K562 (cell line): ENCODE measurements around the gene GNPTAB. TPM values are rescaled to one million over a fixed set of nuclear protein-coding genes. Genes with fewer than 3 reads are reported as not detected.
A peak's percentile ranks its signal among the peaks of the same experiment; 100 is the strongest.

Source experiments
- BDP1 ChIP-seq: IDR thresholded peaks from 3 replicates; pipeline ENCODE4 v1.6.1; 2011; ENCODE audit not compliant: insufficient read length, insufficient read depth
- BHLHE40 ChIP-seq: IDR thresholded peaks from 2 replicates; pipeline ENCODE4 v1.6.1; 2011; ENCODE audit warnings: low read length, improper control_type of control experiment
- BRF1 ChIP-seq: IDR thresholded peaks from 3 replicates; pipeline ENCODE4 v1.6.1; 2011; ENCODE audit warnings: borderline replicate concordance, mild to moderate bottlenecking; ENCODE audit not compliant: insufficient read length; ENCODE audit errors: extremely low read depth
- CHCHD3 ChIP-seq: fragments of 250-450 bp; sonication (Bioruptor Pico); IDR thresholded peaks from 2 replicates; pipeline ENCODE4 v2.1.2; 2022; ENCODE audit warnings: mild to moderate bottlenecking
- CHD1 ChIP-seq: fragments of 200-600 bp; sonication (generic); IDR thresholded peaks from one replicate; pipeline ENCODE4 v1.6.1; 2012; ENCODE audit warnings: mild to moderate bottlenecking, moderate library complexity, low read length, inconsistent platforms
- HNRNPUL1 ChIP-seq: fragments of 200-400 bp; formaldehyde crosslinking; IDR thresholded peaks from 2 replicates; pipeline ENCODE4 v1.6.1; 2017; ENCODE audit warnings: low read length
- ILK ChIP-seq: fragments of 450-650 bp; IDR thresholded peaks from 2 replicates; pipeline ENCODE4 v1.6.1; 2016; ENCODE audit warnings: missing genetic modification characterization, low read depth, mild to moderate bottlenecking, missing compliant biosample characterization, moderate library complexity, borderline replicate concordance
- KDM4B ChIP-seq, 2 experiments: fragments of 450-650 bp in 1 of 2; sonication (generic) in 1 of 2; IDR thresholded peaks; 2 replicates each; pipeline ENCODE4 v1.6.1; 2016 to 2017; ENCODE audit warnings: borderline replicate concordance in 2 of 2, antibody characterized with exemption in 1 of 2, low read depth in 1 of 2, mild to moderate bottlenecking in 1 of 2
- MAFG ChIP-seq: fragments of 450-650 bp; conservative IDR thresholded peaks from 2 replicates; pipeline ENCODE4 v1.6.1; 2016; ENCODE audit warnings: missing genetic modification characterization, missing compliant biosample characterization
- MBD1 ChIP-seq: fragments of 250-450 bp; sonication (Bioruptor Pico); IDR thresholded peaks from 2 replicates; pipeline ENCODE4 v1.8.0; 2022; ENCODE audit warnings: inconsistent platforms
- MTA2 ChIP-seq: fragments of 450-650 bp; IDR thresholded peaks from 2 replicates; pipeline ENCODE4 v1.6.1; 2016; ENCODE audit warnings: low read depth
- MTA3 ChIP-seq: fragments of 450-650 bp; formaldehyde crosslinking; IDR thresholded peaks from 2 replicates; pipeline ENCODE4 v1.6.1; 2017; ENCODE audit warnings: mild to moderate bottlenecking, borderline replicate concordance
- NFXL1 ChIP-seq: fragments of 450-650 bp; formaldehyde crosslinking; IDR thresholded peaks from 2 replicates; pipeline ENCODE4 v1.4.0; 2021; ENCODE audit warnings: mild to moderate bottlenecking
- NFYB ChIP-seq: IDR thresholded peaks from 2 replicates; pipeline ENCODE4 v1.6.1; 2011; ENCODE audit warnings: mild to moderate bottlenecking, moderate library complexity; ENCODE audit not compliant: insufficient read length; ENCODE audit errors: extremely low read depth
- PCBP1 ChIP-seq: fragments of 200-400 bp; formaldehyde crosslinking; IDR thresholded peaks from 2 replicates; pipeline ENCODE4 v1.6.1; 2018; ENCODE audit warnings: mild to moderate bottlenecking, low read depth, low read length; ENCODE audit not compliant: poor library complexity, severe bottlenecking
- PTTG1 ChIP-seq: fragments of 450-650 bp; IDR thresholded peaks from 2 replicates; pipeline ENCODE4 v1.6.1; 2016; ENCODE audit warnings: low read depth, mild to moderate bottlenecking, missing genetic modification characterization, missing compliant biosample characterization
- RBM22 ChIP-seq: fragments of 200-400 bp; formaldehyde crosslinking; IDR thresholded peaks from 2 replicates; pipeline ENCODE4 v1.6.1; 2018; ENCODE audit warnings: low read length, low read depth; ENCODE audit not compliant: poor library complexity, severe bottlenecking
- SAFB2 ChIP-seq: fragments of 200-400 bp; formaldehyde crosslinking; IDR thresholded peaks from 2 replicates; pipeline ENCODE4 v1.6.1; 2018; ENCODE audit warnings: borderline replicate concordance, low read length, low read depth, moderate library complexity; ENCODE audit not compliant: severe bottlenecking
- SMC3 ChIP-seq: conservative IDR thresholded peaks from 2 replicates; pipeline ENCODE4 v1.6.1; 2011; ENCODE audit warnings: low read depth, low read length, improper control_type of control experiment; ENCODE audit not compliant: insufficient read depth
- SRF ChIP-seq, 2 experiments: fragments of 250-450, 450-650 bp in 1 of 2; sonication (Bioruptor Pico) in 1 of 2; sonication (generic) in 1 of 2; formaldehyde crosslinking; IDR thresholded peaks; 2 replicates each; pipeline versions ENCODE4 v1.5.0 to v1.5.1; 2020 to 2022; ENCODE audit warnings: mild to moderate bottlenecking in 1 of 2, missing genetic modification reagents in 1 of 2
- STAT5A ChIP-seq: IDR thresholded peaks from 2 replicates; pipeline ENCODE4 v1.6.1; 2012; ENCODE audit warnings: low read length, inconsistent platforms, borderline replicate concordance
- ZBTB7A ChIP-seq: IDR thresholded peaks from 2 replicates; pipeline ENCODE4 v1.6.1; 2011; ENCODE audit warnings: low read depth, mild to moderate bottlenecking, low read length, moderate library complexity, borderline replicate concordance; ENCODE audit not compliant: control insufficient read depth
- ZNF282 ChIP-seq: sonication (generic); formaldehyde crosslinking; IDR thresholded peaks from 2 replicates; pipeline ENCODE4 v1.8.1; 2023; ENCODE audit warnings: missing genetic modification reagents
- ZNF354B ChIP-seq: fragments of 250-450 bp; sonication (Bioruptor Pico); IDR thresholded peaks from 2 replicates; pipeline ENCODE4 v1.4.0; 2020
- ZNF57 ChIP-seq: fragments of 450-650 bp; formaldehyde crosslinking; IDR thresholded peaks from 2 replicates; pipeline ENCODE4 v1.4.0; 2020; ENCODE audit warnings: mild to moderate bottlenecking, moderate library complexity
- ZNF668 ChIP-seq: fragments of 250-450 bp; sonication (Bioruptor Pico); IDR thresholded peaks from 2 replicates; pipeline ENCODE4 v1.8.0; 2022; ENCODE audit warnings: mild to moderate bottlenecking, inconsistent platforms
- ZNF778 ChIP-seq: fragments of 450-650 bp; formaldehyde crosslinking; IDR thresholded peaks from 2 replicates; pipeline ENCODE4 v1.4.0; 2020; ENCODE audit warnings: mild to moderate bottlenecking, moderate library complexity
- polyA plus RNA-seq, 8 experiments: library from polyadenylated mRNA; depleted of rRNA in 4 of 8; stranded (reverse) in 5 of 8; unstranded in 3 of 8; fragments of >200 nt; fragmentation: Nextera tagmentation in 2 of 8; fragmentation: Illumina TruSeq in 1 of 8; extraction: Ambion mirVana in 2 of 8; extraction: Trizol in 1 of 8; gene quantifications; 2 replicates each; pipeline versions ENCODE4 v1.2.1 to v1.2.3, GENCODE V29; 2011 to 2014; ENCODE audit warnings: inconsistent platforms in 1 of 8, missing spikeins in 1 of 8
- total RNA-seq, 7 experiments: library from RNA; depleted of rRNA in 6 of 7; stranded (reverse); fragments of >200 nt in 6 of 7; fragmentation: Illumina TruSeq in 2 of 7; extraction: Trizol in 2 of 7; gene quantifications; 2 replicates each; pipeline versions ENCODE4 v1.2.1 to v1.2.3, GENCODE V29; 2011 to 2021; ENCODE audit warnings: low replicate concordance in 1 of 7
- TF ChIP-seq, protein P1 (sequence below), 2 experiments: fragments of 450-650 bp; conservative IDR thresholded peaks; 2 replicates each; pipeline ENCODE4 v1.6.1; 2017; ENCODE audit warnings: mild to moderate bottlenecking in 2 of 2, moderate library complexity in 2 of 2

GNPTAB gene
- total and polyA plus RNA-seq, 9 of the 15 experiments (the other 6 are each of a cell fraction or from before 2014, with no cell fraction given), result 5.9 to 23.2 (median 19.3) TPM

- TF ChIP-seq, protein P1, sequence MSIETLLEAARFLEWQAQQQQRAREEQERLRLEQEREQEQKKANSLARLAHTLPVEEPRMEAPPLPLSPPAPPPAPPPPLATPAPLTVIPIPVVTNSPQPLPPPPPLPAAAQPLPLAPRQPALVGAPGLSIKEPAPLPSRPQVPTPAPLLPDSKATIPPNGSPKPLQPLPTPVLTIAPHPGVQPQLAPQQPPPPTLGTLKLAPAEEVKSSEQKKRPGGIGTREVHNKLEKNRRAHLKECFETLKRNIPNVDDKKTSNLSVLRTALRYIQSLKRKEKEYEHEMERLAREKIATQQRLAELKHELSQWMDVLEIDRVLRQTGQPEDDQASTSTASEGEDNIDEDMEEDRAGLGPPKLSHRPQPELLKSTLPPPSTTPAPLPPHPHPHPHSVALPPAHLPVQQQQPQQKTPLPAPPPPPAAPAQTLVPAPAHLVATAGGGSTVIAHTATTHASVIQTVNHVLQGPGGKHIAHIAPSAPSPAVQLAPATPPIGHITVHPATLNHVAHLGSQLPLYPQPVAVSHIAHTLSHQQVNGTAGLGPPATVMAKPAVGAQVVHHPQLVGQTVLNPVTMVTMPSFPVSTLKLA (conservative IDR thresholded peaks at IDR 0.05), result peak in 1 of 2 experiments; percentile 34; a peak in 2 of 4 replicates
- TF ChIP-seq ZNF282 (CRISPR knock-in tag) (no peak), NFYB (no peak), BDP1 (no peak), PTTG1 (tag) (no peak), HNRNPUL1 (no peak), CHCHD3 (no peak), ZBTB7A (peak; percentile 99), STAT5A (peak; percentile 54; the same call in 1 of the 2 replicates), MTA2 (peak; percentile 85), PCBP1 (no peak), ZNF57 (no peak), BHLHE40 (peak; percentile 77; the same call in 1 of the 2 replicates), NFXL1 (no peak), SMC3 (no peak), MTA3 (peak; percentile 20; the same call in 1 of the 2 replicates), ZNF354B (CRISPR knock-in tag) (no peak), ILK (tag) (no peak), SAFB2 (no peak), MAFG (0 out of 2 replicates have a peak, but pooled peaks have one; percentile 29), ZNF668 (no peak), ZNF778 (CRISPR knock-in tag) (no peak), CHD1 (no peak), RBM22 (no peak), SRF (CRISPR knock-in tag; IDR thresholded peaks at IDR 0.05) (no peak; a peak in 1 of 4 replicates), MBD1 (CRISPR knock-in tag) (no peak), KDM4B (IDR thresholded peaks at IDR 0.05; ENCODE audit: borderline replicate concordance in 2 of 2, low read depth in 1 of 2) (no peak), BRF1 (no peak)
These were observed 24.7 kb upstream of the GNPTAB start (continued) for GRCh38 chr12:101855364-101855884.
